ENCODE measurements around the gene PHAF1. TPM values are rescaled to one million over a fixed set of nuclear protein-coding genes. Genes with fewer than 3 reads are reported as not detected.
A peak's percentile ranks its signal among the peaks of the same experiment; 100 is the strongest.

Gene PHAF1
- total and polyA plus RNA-seq, 2 of the 13 experiments (the other 11 are each of a cell fraction or from before 2014, with no cell fraction given) = 48.3 to 174 TPM

DNA sequence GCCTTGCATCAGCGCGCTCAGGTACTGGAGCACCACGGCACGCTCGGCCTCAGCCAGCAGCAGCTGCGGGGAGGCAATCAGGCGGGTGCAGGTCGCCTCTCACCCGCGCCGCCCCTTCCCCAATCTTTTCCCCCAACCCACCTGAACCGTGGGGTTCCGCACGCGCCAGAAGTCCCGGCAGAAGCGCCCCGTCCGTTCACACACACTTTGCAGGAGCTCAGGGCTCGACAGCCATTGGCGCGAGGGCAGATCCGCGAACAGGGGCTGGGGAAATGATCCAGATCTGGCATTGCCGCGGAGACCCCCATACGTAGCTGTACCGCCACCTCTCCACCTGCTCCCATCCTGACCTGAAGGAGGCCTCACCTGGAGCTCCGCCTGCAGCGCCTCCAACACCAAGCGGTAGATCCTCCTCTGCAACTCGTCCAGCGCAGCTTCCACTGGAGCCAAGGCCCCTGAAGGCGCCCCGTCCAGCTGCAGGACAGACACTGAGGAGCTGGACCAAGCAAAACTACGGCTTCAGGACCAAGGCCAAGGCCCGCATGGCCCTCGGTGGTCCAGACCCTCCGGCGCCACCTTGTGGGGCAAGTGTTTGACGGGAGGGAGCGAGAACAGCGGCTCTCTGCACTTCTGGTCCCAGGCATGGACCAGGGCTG, 75.4 kb downstream of the PHAF1 start (continued):
- TF ChIP-seq, protein P1, sequence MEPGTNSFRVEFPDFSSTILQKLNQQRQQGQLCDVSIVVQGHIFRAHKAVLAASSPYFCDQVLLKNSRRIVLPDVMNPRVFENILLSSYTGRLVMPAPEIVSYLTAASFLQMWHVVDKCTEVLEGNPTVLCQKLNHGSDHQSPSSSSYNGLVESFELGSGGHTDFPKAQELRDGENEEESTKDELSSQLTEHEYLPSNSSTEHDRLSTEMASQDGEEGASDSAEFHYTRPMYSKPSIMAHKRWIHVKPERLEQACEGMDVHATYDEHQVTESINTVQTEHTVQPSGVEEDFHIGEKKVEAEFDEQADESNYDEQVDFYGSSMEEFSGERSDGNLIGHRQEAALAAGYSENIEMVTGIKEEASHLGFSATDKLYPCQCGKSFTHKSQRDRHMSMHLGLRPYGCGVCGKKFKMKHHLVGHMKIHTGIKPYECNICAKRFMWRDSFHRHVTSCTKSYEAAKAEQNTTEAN (CRISPR knock-in tag; conservative IDR thresholded peaks at IDR 0.05) = peak; percentile 55; the same call in 1 of the 2 replicates
- peak; percentile 85 for TF ChIP-seq THAP11 (CRISPR knock-in tag; IDR thresholded peaks at IDR 0.05)
- TF ChIP-seq ZNF296 (CRISPR knock-in tag; conservative IDR thresholded peaks at IDR 0.05) = no peak
- TF ChIP-seq SRF (IDR thresholded peaks at IDR 0.05; ENCODE audit: low read depth, low read length) = no peak
- TF ChIP-seq, protein P2, sequence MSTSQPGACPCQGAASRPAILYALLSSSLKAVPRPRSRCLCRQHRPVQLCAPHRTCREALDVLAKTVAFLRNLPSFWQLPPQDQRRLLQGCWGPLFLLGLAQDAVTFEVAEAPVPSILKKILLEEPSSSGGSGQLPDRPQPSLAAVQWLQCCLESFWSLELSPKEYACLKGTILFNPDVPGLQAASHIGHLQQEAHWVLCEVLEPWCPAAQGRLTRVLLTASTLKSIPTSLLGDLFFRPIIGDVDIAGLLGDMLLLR (CRISPR knock-in tag; IDR thresholded peaks at IDR 0.05) = peak; percentile 98
- peak; percentile 58; the same call in 1 of the 2 replicates for TF ChIP-seq ZNF292 (CRISPR knock-in tag; IDR thresholded peaks at IDR 0.05; ENCODE audit: borderline replicate concordance, low read depth)
- no peak; the same call in 1 of the 2 replicates for TF ChIP-seq NR1H2 (CRISPR knock-in tag; IDR thresholded peaks at IDR 0.05; ENCODE audit: borderline replicate concordance, low read depth)
- TF ChIP-seq ZNF780A (CRISPR knock-in tag; IDR thresholded peaks at IDR 0.05) = peak; percentile 86; the same call in 1 of the 2 replicates
- TF ChIP-seq SMAD9 (CRISPR knock-in tag; IDR thresholded peaks at IDR 0.05) = no peak
- no peak for TF ChIP-seq SOX6 (IDR thresholded peaks at IDR 0.05)
- TF ChIP-seq SOX6 (CRISPR knock-in tag; IDR thresholded peaks at IDR 0.05) = peak; percentile 75
- peak; percentile 94 for TF ChIP-seq ARNT2 (CRISPR knock-in tag; IDR thresholded peaks at IDR 0.05; ENCODE audit: low read depth)
- no peak for TF ChIP-seq ZSCAN30 (CRISPR knock-in tag; IDR thresholded peaks at IDR 0.05)
- TF ChIP-seq CHD4 (IDR thresholded peaks at IDR 0.05; ENCODE audit: borderline replicate concordance, low read length) = no peak
- no peak for TF ChIP-seq ZNF224 (CRISPR knock-in tag; IDR thresholded peaks at IDR 0.05)
- TF ChIP-seq KLF9 (CRISPR knock-in tag; IDR thresholded peaks at IDR 0.05; ENCODE audit: low read depth) = peak; percentile 95
- no peak for TF ChIP-seq HMGA1 (CRISPR knock-in tag; conservative IDR thresholded peaks at IDR 0.05)
- no peak for TF ChIP-seq HHEX (CRISPR knock-in tag; IDR thresholded peaks at IDR 0.05)
- TF ChIP-seq STAT5B (CRISPR knock-in tag; IDR thresholded peaks at IDR 0.05) = peak; percentile 97
- TF ChIP-seq PRPF4 (IDR thresholded peaks at IDR 0.05; ENCODE audit: low read depth, low read length, poor library complexity, severe bottlenecking) = no peak
- peak; percentile 46; the same call in 1 of the 2 replicates for TF ChIP-seq DMAP1 (CRISPR knock-in tag; IDR thresholded peaks at IDR 0.05)
- peak; percentile 81; the same call in 1 of the 2 replicates for TF ChIP-seq ZNF605 (CRISPR knock-in tag; IDR thresholded peaks at IDR 0.05)
- TF ChIP-seq ZNF790 (CRISPR knock-in tag; IDR thresholded peaks at IDR 0.05; ENCODE audit: borderline replicate concordance) = no peak
- TF ChIP-seq MYNN (CRISPR knock-in tag; IDR thresholded peaks at IDR 0.05; ENCODE audit: low read depth) = peak; percentile 96
- TF ChIP-seq PCBP1 (IDR thresholded peaks at IDR 0.05; ENCODE audit: borderline replicate concordance, low read depth, low read length) = no peak
- TF ChIP-seq SYNCRIP (IDR thresholded peaks at IDR 0.05; ENCODE audit: insufficient read depth, low read depth, low read length) = no peak
- TF ChIP-seq ATF7-NPFF (CRISPR knock-in tag; IDR thresholded peaks at IDR 0.05; ENCODE audit: low read depth) = peak; percentile 92
- TF ChIP-seq MTA3 (CRISPR knock-in tag; IDR thresholded peaks at IDR 0.05) = no peak; the same call in 1 of the 2 replicates
- TF ChIP-seq, protein P3, sequence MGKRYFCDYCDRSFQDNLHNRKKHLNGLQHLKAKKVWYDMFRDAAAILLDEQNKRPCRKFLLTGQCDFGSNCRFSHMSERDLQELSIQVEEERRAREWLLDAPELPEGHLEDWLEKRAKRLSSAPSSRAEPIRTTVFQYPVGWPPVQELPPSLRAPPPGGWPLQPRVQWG (CRISPR knock-in tag; IDR thresholded peaks at IDR 0.05; ENCODE audit: borderline replicate concordance, low read depth) = no peak
- TF ChIP-seq TEAD3 (CRISPR knock-in tag; optimal IDR thresholded peaks at IDR 0.05; ENCODE audit: borderline replicate concordance) = peak; percentile 74

Data from HepG2 (cell line).